Inferior parietal cortex (tissue), 1 donor: ENCODE data around the gene MON1A.
"Not testable (repeated sequence)": the region's sequence is repeated elsewhere in the genome, so short reads cannot be mapped to it uniquely, and the experiment has no call there.

Experiments
- DNase-seq: peaks from one replicate; pipeline ENCODE4 v3.0.0-alpha.2; 2016; ENCODE audit errors: extremely low spot score

MON1A gene

GRCh38 chr3:49929291-49930167 lies at the start of gene MON1A:
Gene MON1A, minus strand, starts transcription at chr3:49929811. Its CDS starts 16,465 bp downstream, at chr3:49913346.
- peak; percentile 93 for DNase-seq

GRCh38 chr3:49976942-49977341 lies 47.3 kb upstream of the MON1A start:
- DNase-seq = no peak

GRCh38 chr3:49972656-49973055 lies 43.0 kb upstream of the MON1A start:
- DNase-seq = no peak

GRCh38 chr3:49968346-49968745 lies 38.7 kb upstream of the MON1A start:
- no peak for DNase-seq

GRCh38 chr3:49967291-49967690 lies 37.7 kb upstream of the MON1A start:
- DNase-seq = no peak

GRCh38 chr3:49966233-49966942 lies 36.8 kb upstream of the MON1A start:
- DNase-seq = no peak

- DNase-seq = no peak
Observed at GRCh38 chr3:49955636-49956035, 26.0 kb upstream of the MON1A start.

- no peak for DNase-seq
Observed at GRCh38 chr3:49952924-49953323, 23.3 kb upstream of the MON1A start.

GRCh38 chr3:49942651-49943050 lies 13.0 kb upstream of the MON1A start:
- DNase-seq = no peak

GRCh38 chr3:49940667-49941249 lies 11.1 kb upstream of the MON1A start:
- DNase-seq = no peak

GRCh38 chr3:49939858-49940666 lies 10.5 kb upstream of the MON1A start, which contains the start of gene RBM6:
Gene RBM6, plus strand, starts transcription at chr3:49940150. Its CDS starts 22,492 bp downstream, at chr3:49962642.
- DNase-seq = peak; percentile 98

- no peak for DNase-seq
Observed at GRCh38 chr3:49937090-49937489, 7.5 kb upstream of the MON1A start.

GRCh38 chr3:49932281-49932680 lies 2.7 kb upstream of the MON1A start:
- DNase-seq = not testable (repeated sequence)

GRCh38 chr3:49930922-49931321 lies 1.3 kb upstream of the MON1A start:
- no peak for DNase-seq

- DNase-seq = no peak
Observed at GRCh38 chr3:49930168-49930690, 618 bp upstream of the MON1A start.

GRCh38 chr3:49928481-49929017 lies 1.1 kb downstream of the MON1A start:
- no peak for DNase-seq

- no peak for DNase-seq
Observed at GRCh38 chr3:49927798-49928197, 1.8 kb downstream of the MON1A start.

GRCh38 chr3:49926117-49926728 lies 3.4 kb downstream of the MON1A start:
- no peak for DNase-seq

- no peak for DNase-seq
Observed at GRCh38 chr3:49925485-49925884, 4.1 kb downstream of the MON1A start.

GRCh38 chr3:49924683-49925082 lies 4.9 kb downstream of the MON1A start:
- DNase-seq = no peak
